ENCODE data around the gene ANKRD22.

Gene ANKRD22

GRCh38 chr10:88805924-88806323 is 45.7 kb downstream of the ANKRD22 start:
- H3K4me1 ChIP-seq (ENCODE audit: insufficient read depth, low read length): peaks cover 6% of the 10 kb centered on the region; the same call in 1 of the 2 replicates
- H3K9ac ChIP-seq (ENCODE audit: low read depth, low read length): no peak overlapping the region
- H3K36me3 ChIP-seq (ENCODE audit: insufficient read depth, low read length): no peaks in the 10 kb centered on the region
- no peaks in the 10 kb centered on the region for H3K9me3 ChIP-seq (ENCODE audit: control insufficient read depth, insufficient read depth, low read length)

GRCh38 chr10:88805361-88805760 is 46.3 kb downstream of the ANKRD22 start:
- Histone ChIP-seq H3K4me1 (ENCODE audit: insufficient read depth, low read length) (peaks cover 6% of the 10 kb centered on the region; the same call in 1 of the 2 replicates), H3K36me3 (ENCODE audit: insufficient read depth, low read length) (no peaks in the 10 kb centered on the region), H3K9me3 (ENCODE audit: control insufficient read depth, insufficient read depth, low read length) (no peaks in the 10 kb centered on the region), H3K9ac (ENCODE audit: low read depth, low read length) (no peak overlapping the region)

- no peaks in the 10 kb centered on the region for H3K36me3 ChIP-seq (ENCODE audit: insufficient read depth, low read length)
- H3K9me3 ChIP-seq (ENCODE audit: control insufficient read depth, insufficient read depth, low read length): no peaks in the 10 kb centered on the region
- H3K4me1 ChIP-seq (ENCODE audit: insufficient read depth, low read length): peaks cover 6% of the 10 kb centered on the region; the same call in 1 of the 2 replicates
- H3K9ac ChIP-seq (ENCODE audit: low read depth, low read length): no peak overlapping the region
Observed at GRCh38 chr10:88804083-88804812, 47.4 kb downstream of the ANKRD22 start.

- Histone ChIP-seq H3K9me3 (ENCODE audit: control insufficient read depth, insufficient read depth, low read length) (no peaks in the 10 kb centered on the region), H3K36me3 (ENCODE audit: insufficient read depth, low read length) (no peaks in the 10 kb centered on the region), H3K9ac (ENCODE audit: low read depth, low read length) (no peak overlapping the region), H3K4me1 (ENCODE audit: insufficient read depth, low read length) (peaks cover 6% of the 10 kb centered on the region; the same call in 1 of the 2 replicates)
Observed at GRCh38 chr10:88803641-88804040, 48.0 kb downstream of the ANKRD22 start.

GRCh38 chr10:88802523-88803285 is 48.9 kb downstream of the ANKRD22 start, which contains the start of gene LIPM:
TSS of gene LIPM (plus strand) at chr10:88802730. CDS start at chr10:88802897, 167 bp downstream.
- no peaks in the 10 kb centered on the region for H3K36me3 ChIP-seq (ENCODE audit: insufficient read depth, low read length)
- H3K9me3 ChIP-seq (ENCODE audit: control insufficient read depth, insufficient read depth, low read length): no peaks in the 10 kb centered on the region
- H3K4me1 ChIP-seq (ENCODE audit: insufficient read depth, low read length): peaks cover 6% of the 10 kb centered on the region; the same call in 1 of the 2 replicates
- H3K9ac ChIP-seq (ENCODE audit: low read depth, low read length): no peak within 1 kb of the TSS

- Histone ChIP-seq H3K9ac (ENCODE audit: low read depth, low read length) (no peak overlapping the region), H3K9me3 (ENCODE audit: control insufficient read depth, insufficient read depth, low read length) (no peaks in the 10 kb centered on the region), H3K36me3 (ENCODE audit: insufficient read depth, low read length) (no peaks in the 10 kb centered on the region), H3K4me1 (ENCODE audit: insufficient read depth, low read length) (peaks cover 6% of the 10 kb centered on the region; the same call in 1 of the 2 replicates)
Observed at GRCh38 chr10:88800152-88801125, 51.2 kb downstream of the ANKRD22 start.

- no peak overlapping the region for H3K9ac ChIP-seq (ENCODE audit: low read depth, low read length)
- H3K9me3 ChIP-seq (ENCODE audit: control insufficient read depth, insufficient read depth, low read length): no peaks in the 10 kb centered on the region
- no peaks in the 10 kb centered on the region for H3K4me1 ChIP-seq (ENCODE audit: insufficient read depth, low read length)
- no peaks in the 10 kb centered on the region for H3K36me3 ChIP-seq (ENCODE audit: insufficient read depth, low read length)
Observed at GRCh38 chr10:88794731-88795130, 56.9 kb downstream of the ANKRD22 start.

- Histone ChIP-seq H3K4me1 (ENCODE audit: insufficient read depth, low read length) (no peaks in the 10 kb centered on the region), H3K36me3 (ENCODE audit: insufficient read depth, low read length) (no peaks in the 10 kb centered on the region), H3K9me3 (ENCODE audit: control insufficient read depth, insufficient read depth, low read length) (no peaks in the 10 kb centered on the region), H3K9ac (ENCODE audit: low read depth, low read length) (no peak overlapping the region)
Observed at GRCh38 chr10:88793712-88794299, 57.8 kb downstream of the ANKRD22 start.

- Histone ChIP-seq H3K9ac (ENCODE audit: low read depth, low read length) (no peak overlapping the region), H3K9me3 (ENCODE audit: control insufficient read depth, insufficient read depth, low read length) (no peaks in the 10 kb centered on the region), H3K36me3 (ENCODE audit: insufficient read depth, low read length) (no peaks in the 10 kb centered on the region), H3K4me1 (ENCODE audit: insufficient read depth, low read length) (no peaks in the 10 kb centered on the region)
Observed at GRCh38 chr10:88792661-88793060, 59.0 kb downstream of the ANKRD22 start.

- H3K4me1 ChIP-seq (ENCODE audit: insufficient read depth, low read length): no peaks in the 10 kb centered on the region
- H3K9ac ChIP-seq (ENCODE audit: low read depth, low read length): no peak overlapping the region
- no peaks in the 10 kb centered on the region for H3K9me3 ChIP-seq (ENCODE audit: control insufficient read depth, insufficient read depth, low read length)
- H3K36me3 ChIP-seq (ENCODE audit: insufficient read depth, low read length): no peaks in the 10 kb centered on the region
Observed at GRCh38 chr10:88791924-88792323, 59.7 kb downstream of the ANKRD22 start.

- no peak overlapping the region for H3K9ac ChIP-seq (ENCODE audit: low read depth, low read length)
- no peaks in the 10 kb centered on the region for H3K4me1 ChIP-seq (ENCODE audit: insufficient read depth, low read length)
- H3K36me3 ChIP-seq (ENCODE audit: insufficient read depth, low read length): no peaks in the 10 kb centered on the region
- no peaks in the 10 kb centered on the region for H3K9me3 ChIP-seq (ENCODE audit: control insufficient read depth, insufficient read depth, low read length)
Observed at GRCh38 chr10:88788924-88789323, 62.7 kb downstream of the ANKRD22 start.

GRCh38 chr10:88787463-88787862 is 64.2 kb downstream of the ANKRD22 start:
- H3K9me3 ChIP-seq (ENCODE audit: control insufficient read depth, insufficient read depth, low read length): no peaks in the 10 kb centered on the region
- no peak overlapping the region for H3K9ac ChIP-seq (ENCODE audit: low read depth, low read length)
- no peaks in the 10 kb centered on the region for H3K4me1 ChIP-seq (ENCODE audit: insufficient read depth, low read length)
- no peaks in the 10 kb centered on the region for H3K36me3 ChIP-seq (ENCODE audit: insufficient read depth, low read length)

- H3K9me3 ChIP-seq (ENCODE audit: control insufficient read depth, insufficient read depth, low read length): no peaks in the 10 kb centered on the region
- no peaks in the 10 kb centered on the region for H3K4me1 ChIP-seq (ENCODE audit: insufficient read depth, low read length)
- H3K9ac ChIP-seq (ENCODE audit: low read depth, low read length): no peak overlapping the region
- no peaks in the 10 kb centered on the region for H3K36me3 ChIP-seq (ENCODE audit: insufficient read depth, low read length)
Observed at GRCh38 chr10:88786032-88786770, 65.4 kb downstream of the ANKRD22 start.
